ENCODE results near the gene MRPL20. TPM values are rescaled to one million over a fixed set of nuclear protein-coding genes. Genes with fewer than 3 reads are reported as not detected.

MRPL20 gene
- total RNA-seq, 1 experiment from 2014 or later: 126 TPM

Other genes with a start within 250 kb of the MRPL20 start
- not detected in 2 replicates for gene TTLL10, start 233.4 kb downstream of the MRPL20 start, total RNA-seq (2014; rRNA removed)
- not detected in 2 replicates for gene TNFRSF18, start 200.7 kb downstream of the MRPL20 start, total RNA-seq (2014; rRNA removed)
- gene TNFRSF4, start 193.1 kb downstream of the MRPL20 start, total RNA-seq (2014; rRNA removed): 0.17 and 0.32 TPM in 2 replicates
- gene SDF4, start 175.3 kb downstream of the MRPL20 start, total RNA-seq (2014; rRNA removed): 142 and 150 TPM in 2 replicates
- gene B3GALT6, start 175.1 kb downstream of the MRPL20 start, total RNA-seq (2014; rRNA removed): 58.0 and 58.3 TPM in 2 replicates
- gene C1QTNF12, start 160.6 kb downstream of the MRPL20 start, total RNA-seq (2014; rRNA removed): 0.57 TPM in 1 of 2 replicates, not detected in the other
- 57.4 and 62.3 TPM in 2 replicates for gene UBE2J2, start 133.4 kb downstream of the MRPL20 start, total RNA-seq (2014; rRNA removed)
- gene SCNN1D, start 126.9 kb downstream of the MRPL20 start, total RNA-seq (2014; rRNA removed): 1.5 and 4.1 TPM in 2 replicates
- 71.0 and 76.4 TPM in 2 replicates for gene ACAP3, start 99.4 kb downstream of the MRPL20 start, total RNA-seq (2014; rRNA removed)
- gene PUSL1, start 98.7 kb downstream of the MRPL20 start, total RNA-seq (2014; rRNA removed): 31.8 and 34.3 TPM in 2 replicates
- gene INTS11, start 82.6 kb downstream of the MRPL20 start, total RNA-seq (2014; rRNA removed): 76.0 and 85.4 TPM in 2 replicates
- 27.7 and 28.9 TPM in 2 replicates for gene CPTP, start 82.5 kb downstream of the MRPL20 start, total RNA-seq (2014; rRNA removed)
- 0.06 TPM in 1 of 2 replicates, not detected in the other for gene TAS1R3, start 76.0 kb downstream of the MRPL20 start, total RNA-seq (2014; rRNA removed)
- gene DVL1, start 57.9 kb downstream of the MRPL20 start, total RNA-seq (2014; rRNA removed): 85.6 and 86.6 TPM in 2 replicates
- gene MXRA8, start 48.7 kb downstream of the MRPL20 start, total RNA-seq (2014; rRNA removed): 292 and 326 TPM in 2 replicates
- 226 and 234 TPM in 2 replicates for gene AURKAIP1, start 32.1 kb downstream of the MRPL20 start, total RNA-seq (2014; rRNA removed)
- gene CCNL2, start 8.0 kb downstream of the MRPL20 start, total RNA-seq (2014; rRNA removed): 118 and 127 TPM in 2 replicates
- not detected in 2 replicates for gene ANKRD65, start 14.0 kb upstream of the MRPL20 start, total RNA-seq (2014; rRNA removed)
- 1.1 TPM in 2 replicates for gene VWA1, start 28.4 kb upstream of the MRPL20 start, total RNA-seq (2014; rRNA removed)
- not detected in 2 replicates for gene ATAD3C, start 42.4 kb upstream of the MRPL20 start, total RNA-seq (2014; rRNA removed)
- gene ATAD3B, start 64.5 kb upstream of the MRPL20 start, total RNA-seq (2014; rRNA removed): 29.2 and 38.7 TPM in 2 replicates
- gene ATAD3A, start 104.9 kb upstream of the MRPL20 start, total RNA-seq (2014; rRNA removed): 65.0 and 67.9 TPM in 2 replicates
- 0.63 and 0.83 TPM in 2 replicates for gene TMEM240, start 133.3 kb upstream of the MRPL20 start, total RNA-seq (2014; rRNA removed)
- 72.5 and 80.6 TPM in 2 replicates for gene SSU72, start 167.6 kb upstream of the MRPL20 start, total RNA-seq (2014; rRNA removed)
- gene FNDC10, start 192.8 kb upstream of the MRPL20 start, total RNA-seq (2014; rRNA removed): 3.3 and 5.9 TPM in 2 replicates
- gene MIB2, start 208.2 kb upstream of the MRPL20 start, total RNA-seq (2014; rRNA removed): 43.6 and 63.4 TPM in 2 replicates
- gene MMP23B, start 224.9 kb upstream of the MRPL20 start, total RNA-seq (2014; rRNA removed): 0.34 and 0.38 TPM in 2 replicates